GM23338 (cell line): ENCODE results near the gene EPAS1.

Experiments
- CREB1 ChIP-seq: fragments of 250-450 bp; sonication (Bioruptor Pico); IDR thresholded peaks from 2 replicates; pipeline ENCODE4 v1.5.0; 2020; ENCODE audit warnings: low read depth, mild to moderate bottlenecking, moderate library complexity
- EZH2phosphoT487 ChIP-seq: fragments of 200-600 bp; sonication (generic); IDR thresholded peaks from one replicate; pipeline ENCODE4 v1.8.1; 2018; ENCODE audit warnings: antibody characterized with exemption; ENCODE audit not compliant: unreplicated experiment
- POLR2AphosphoS5 ChIP-seq: IDR thresholded peaks from 2 replicates; pipeline ENCODE4 v1.6.1; 2016; ENCODE audit warnings: antibody characterized with exemption, low read depth
- STAT1 ChIP-seq: IDR thresholded peaks from one replicate; pipeline ENCODE4 v1.6.1; 2016; ENCODE audit warnings: antibody characterized with exemption; ENCODE audit not compliant: unreplicated experiment
- TF ChIP-seq, protein P1 (sequence below), 2 experiments: fragments of 200-600 bp in 1 of 2; sonication (generic) in 1 of 2; conservative IDR thresholded peaks; 2 replicates each; pipeline versions ENCODE4 v1.5.1 to v1.6.1; 2016 to 2017; ENCODE audit warnings: antibody characterized with exemption in 2 of 2, low read depth in 2 of 2, mild to moderate bottlenecking in 2 of 2, moderate library complexity in 1 of 2

DNA sequence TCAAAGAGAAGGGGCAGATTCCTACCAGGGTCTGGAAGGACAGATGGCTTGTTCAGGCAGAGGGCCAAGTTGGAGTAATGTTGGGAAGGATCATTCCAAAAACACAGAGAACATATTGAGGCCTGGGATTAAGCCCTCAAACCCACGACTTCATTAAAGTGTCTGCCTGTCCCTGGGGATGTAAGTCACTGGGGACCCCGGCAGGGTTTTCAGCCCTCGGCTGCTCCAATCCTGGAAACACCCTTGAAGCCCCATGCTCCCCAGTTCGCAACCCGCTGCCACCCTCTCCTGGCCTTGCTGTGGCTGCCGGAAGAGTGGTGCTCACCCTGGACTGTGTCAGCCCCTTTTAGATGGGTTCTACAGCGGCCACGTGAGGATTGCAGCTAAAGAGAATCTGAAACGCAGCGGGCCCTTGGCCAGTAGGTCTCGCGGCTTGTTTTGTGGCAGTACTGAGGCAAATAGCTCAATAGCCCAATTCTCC, 79.9 kb downstream of the EPAS1 start:
- TF ChIP-seq, protein P1, sequence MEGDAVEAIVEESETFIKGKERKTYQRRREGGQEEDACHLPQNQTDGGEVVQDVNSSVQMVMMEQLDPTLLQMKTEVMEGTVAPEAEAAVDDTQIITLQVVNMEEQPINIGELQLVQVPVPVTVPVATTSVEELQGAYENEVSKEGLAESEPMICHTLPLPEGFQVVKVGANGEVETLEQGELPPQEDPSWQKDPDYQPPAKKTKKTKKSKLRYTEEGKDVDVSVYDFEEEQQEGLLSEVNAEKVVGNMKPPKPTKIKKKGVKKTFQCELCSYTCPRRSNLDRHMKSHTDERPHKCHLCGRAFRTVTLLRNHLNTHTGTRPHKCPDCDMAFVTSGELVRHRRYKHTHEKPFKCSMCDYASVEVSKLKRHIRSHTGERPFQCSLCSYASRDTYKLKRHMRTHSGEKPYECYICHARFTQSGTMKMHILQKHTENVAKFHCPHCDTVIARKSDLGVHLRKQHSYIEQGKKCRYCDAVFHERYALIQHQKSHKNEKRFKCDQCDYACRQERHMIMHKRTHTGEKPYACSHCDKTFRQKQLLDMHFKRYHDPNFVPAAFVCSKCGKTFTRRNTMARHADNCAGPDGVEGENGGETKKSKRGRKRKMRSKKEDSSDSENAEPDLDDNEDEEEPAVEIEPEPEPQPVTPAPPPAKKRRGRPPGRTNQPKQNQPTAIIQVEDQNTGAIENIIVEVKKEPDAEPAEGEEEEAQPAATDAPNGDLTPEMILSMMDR (conservative IDR thresholded peaks at IDR 0.05; ENCODE audit: low read depth in 2 of 2): peak in 1 of 2 experiments; percentile 36; a peak in 2 of 4 replicates
- TF ChIP-seq POLR2AphosphoS5 (no peak), EZH2phosphoT487 (no peak), CREB1 (CRISPR knock-in tag) (no peak), STAT1 (no peak)
